GM18511 (cell line): Measurements from ENCODE around the gene ARHGEF1.

Experiments used
- ATAC-seq: cut with Tn5 transposase; IDR thresholded peaks from one replicate; pipeline ENCODE4 v1.9.1; 2021; ENCODE audit warnings: mild to moderate bottlenecking, moderate library complexity; ENCODE audit not compliant: unreplicated experiment

The ARHGEF1 gene

GRCh38 chr19:41880329-41880708 lies 2.7 kb upstream of the ARHGEF1 start:
- no peak for ATAC-seq

GRCh38 chr19:41883463-41883820 lies 458 bp downstream of the ARHGEF1 start:
- no peak for ATAC-seq

- ATAC-seq: peak; percentile 79
Observed at GRCh38 chr19:41883821-41884733, 1.1 kb downstream of the ARHGEF1 start.

GRCh38 chr19:41886761-41887710 lies 4.1 kb downstream of the ARHGEF1 start:
- ATAC-seq: no peak

- no peak for ATAC-seq
Observed at GRCh38 chr19:41887711-41888382, 4.9 kb downstream of the ARHGEF1 start.

GRCh38 chr19:41888926-41889325 lies 5.9 kb downstream of the ARHGEF1 start:
- no peak for ATAC-seq

- no peak for ATAC-seq
Observed at GRCh38 chr19:41889896-41890295, 6.9 kb downstream of the ARHGEF1 start.

GRCh38 chr19:41890936-41891335 lies 8.0 kb downstream of the ARHGEF1 start:
- no peak for ATAC-seq

- ATAC-seq: no peak
Observed at GRCh38 chr19:41892173-41892902, 9.4 kb downstream of the ARHGEF1 start.

GRCh38 chr19:41893899-41894298 lies 10.9 kb downstream of the ARHGEF1 start:
- no peak for ATAC-seq

GRCh38 chr19:41894350-41894749 lies 11.4 kb downstream of the ARHGEF1 start:
- ATAC-seq: no peak

- no peak for ATAC-seq
Observed at GRCh38 chr19:41895745-41896580, 13.0 kb downstream of the ARHGEF1 start.

- no peak for ATAC-seq
Observed at GRCh38 chr19:41896581-41896942, 13.6 kb downstream of the ARHGEF1 start.

- ATAC-seq: no peak
Observed at GRCh38 chr19:41897181-41897580, 14.2 kb downstream of the ARHGEF1 start.

- no peak for ATAC-seq
Observed at GRCh38 chr19:41897820-41898219, 14.8 kb downstream of the ARHGEF1 start.

- no peak for ATAC-seq
Observed at GRCh38 chr19:41898235-41898634, 15.3 kb downstream of the ARHGEF1 start.

- ATAC-seq: no peak
Observed at GRCh38 chr19:41901707-41902360, 18.9 kb downstream of the ARHGEF1 start.

- ATAC-seq: no peak
Observed at GRCh38 chr19:41902594-41902993, 19.6 kb downstream of the ARHGEF1 start.
